Measurements from ENCODE around the gene TRMT1L.

DNA sequence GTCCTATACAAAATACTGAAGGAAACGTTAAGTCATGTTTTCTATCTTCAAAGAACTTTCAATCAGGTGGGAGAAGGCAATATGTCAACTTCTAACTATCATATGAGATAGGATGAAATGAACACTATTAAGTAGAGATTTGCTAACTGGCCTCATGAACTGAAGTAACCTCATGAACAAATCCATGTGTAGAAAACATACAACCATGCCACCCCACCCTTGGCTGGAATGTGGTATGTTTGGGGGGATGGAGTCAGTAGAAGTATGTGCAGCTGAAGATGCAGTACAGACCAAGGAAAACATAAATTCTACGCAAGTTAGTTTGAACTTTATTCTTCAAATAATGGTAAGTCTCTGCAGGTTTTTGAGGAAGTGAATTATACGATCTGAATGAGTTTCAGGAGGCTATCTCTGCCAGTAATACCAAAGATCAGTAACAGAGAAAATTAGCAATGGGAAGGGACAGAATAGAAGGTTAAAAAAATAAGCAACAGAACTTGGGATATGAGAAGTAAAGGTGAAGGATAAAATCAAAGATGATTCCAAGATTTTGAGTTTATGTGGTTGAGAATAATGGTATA, 4.5 kb downstream of the TRMT1L start:
- TF ChIP-seq EP300 (IDR thresholded peaks at IDR 0.05): no peak
- no peak for TF ChIP-seq POLR2A (IDR thresholded peaks at IDR 0.05)
